HFF-Myc (cell line): ENCODE measurements around the gene UBXN4.

ENCODE experiments used
- DNase-seq: peaks from one replicate; pipeline ENCODE4 v3.0.0-alpha.2; 2011; ENCODE audit warnings: low read depth; ENCODE audit errors: extremely low read depth
- H3K4me3 ChIP-seq: replicated peaks from 2 replicates; pipeline ENCODE4 v1.5.1; 2011; ENCODE audit warnings: low read depth, mild to moderate bottlenecking, control low read depth, low read length
- TF ChIP-seq, protein P1 (sequence below): IDR thresholded peaks from 2 replicates; pipeline ENCODE4 v1.5.1; 2012; ENCODE audit warnings: mild to moderate bottlenecking, low read depth, low read length, control low read depth; ENCODE audit errors: missing control alignments

UBXN4 gene

DNA sequence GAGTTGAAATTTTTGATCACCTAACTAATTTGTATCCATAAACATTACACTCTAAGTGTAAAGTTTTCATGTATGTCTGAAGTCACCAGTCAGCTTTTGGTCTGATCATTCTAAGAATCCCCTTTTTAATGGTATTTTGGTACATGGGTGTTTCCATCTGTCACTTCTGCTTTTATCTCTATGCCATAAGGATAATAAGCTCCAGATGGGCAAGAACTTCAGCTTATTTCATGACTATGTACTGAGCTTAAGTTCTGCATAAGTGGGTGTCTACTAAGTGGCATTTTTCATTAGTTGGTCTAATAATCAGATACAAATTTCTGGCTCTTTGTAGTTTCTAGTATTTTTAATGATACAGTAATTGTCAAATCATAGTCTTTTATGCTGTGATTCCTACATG lies 20.4 kb downstream of the UBXN4 start:
- TF ChIP-seq, protein P1, sequence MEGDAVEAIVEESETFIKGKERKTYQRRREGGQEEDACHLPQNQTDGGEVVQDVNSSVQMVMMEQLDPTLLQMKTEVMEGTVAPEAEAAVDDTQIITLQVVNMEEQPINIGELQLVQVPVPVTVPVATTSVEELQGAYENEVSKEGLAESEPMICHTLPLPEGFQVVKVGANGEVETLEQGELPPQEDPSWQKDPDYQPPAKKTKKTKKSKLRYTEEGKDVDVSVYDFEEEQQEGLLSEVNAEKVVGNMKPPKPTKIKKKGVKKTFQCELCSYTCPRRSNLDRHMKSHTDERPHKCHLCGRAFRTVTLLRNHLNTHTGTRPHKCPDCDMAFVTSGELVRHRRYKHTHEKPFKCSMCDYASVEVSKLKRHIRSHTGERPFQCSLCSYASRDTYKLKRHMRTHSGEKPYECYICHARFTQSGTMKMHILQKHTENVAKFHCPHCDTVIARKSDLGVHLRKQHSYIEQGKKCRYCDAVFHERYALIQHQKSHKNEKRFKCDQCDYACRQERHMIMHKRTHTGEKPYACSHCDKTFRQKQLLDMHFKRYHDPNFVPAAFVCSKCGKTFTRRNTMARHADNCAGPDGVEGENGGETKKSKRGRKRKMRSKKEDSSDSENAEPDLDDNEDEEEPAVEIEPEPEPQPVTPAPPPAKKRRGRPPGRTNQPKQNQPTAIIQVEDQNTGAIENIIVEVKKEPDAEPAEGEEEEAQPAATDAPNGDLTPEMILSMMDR, result no peak
- no peak for DNase-seq
- no peak overlapping the region for H3K4me3 ChIP-seq

DNA sequence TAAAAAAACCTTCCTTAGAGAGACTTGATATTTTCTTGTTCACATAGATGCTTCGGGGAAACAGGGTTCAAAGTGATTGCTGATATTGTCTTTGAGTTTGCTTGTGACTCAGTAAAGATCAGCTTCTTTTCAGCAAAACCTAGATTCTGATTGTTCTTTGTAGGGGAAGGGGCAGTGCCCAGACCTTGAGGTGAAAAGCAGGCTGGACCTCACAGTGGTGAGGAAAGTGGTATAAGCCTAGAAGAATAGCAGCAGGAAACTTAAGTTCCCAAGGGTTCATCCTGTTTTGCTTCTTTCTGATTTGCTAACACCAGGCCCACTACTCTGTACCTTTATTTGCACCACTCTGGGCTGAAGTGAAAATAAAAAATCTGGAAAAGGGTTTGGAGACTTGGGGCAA lies 20.9 kb downstream of the UBXN4 start:
- TF ChIP-seq, protein P1, result no peak
- no peak for DNase-seq
- H3K4me3 ChIP-seq, result no peak overlapping the region

DNA sequence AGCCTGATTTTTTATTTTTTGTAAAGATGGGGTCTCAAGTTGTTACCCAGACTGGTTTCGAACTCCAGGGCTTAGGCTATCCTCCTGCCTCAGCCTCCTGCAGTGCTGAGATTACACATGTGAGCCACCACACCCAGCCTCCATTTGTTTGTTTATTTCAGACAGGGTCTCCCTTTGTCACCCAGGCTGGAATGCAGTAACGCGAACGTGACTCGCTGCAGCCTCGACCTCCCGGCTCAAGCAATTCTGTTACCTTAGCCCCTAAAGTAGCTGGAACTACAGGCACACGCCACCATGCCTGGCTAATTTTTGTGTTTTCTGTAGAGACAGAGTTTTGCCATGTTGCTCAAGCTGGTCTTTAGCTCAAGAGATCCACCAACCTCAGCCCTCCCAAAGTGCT lies 27.2 kb downstream of the UBXN4 start:
- H3K4me3 ChIP-seq, result no peak overlapping the region
- TF ChIP-seq, protein P1, result no peak
- no peak for DNase-seq

DNA sequence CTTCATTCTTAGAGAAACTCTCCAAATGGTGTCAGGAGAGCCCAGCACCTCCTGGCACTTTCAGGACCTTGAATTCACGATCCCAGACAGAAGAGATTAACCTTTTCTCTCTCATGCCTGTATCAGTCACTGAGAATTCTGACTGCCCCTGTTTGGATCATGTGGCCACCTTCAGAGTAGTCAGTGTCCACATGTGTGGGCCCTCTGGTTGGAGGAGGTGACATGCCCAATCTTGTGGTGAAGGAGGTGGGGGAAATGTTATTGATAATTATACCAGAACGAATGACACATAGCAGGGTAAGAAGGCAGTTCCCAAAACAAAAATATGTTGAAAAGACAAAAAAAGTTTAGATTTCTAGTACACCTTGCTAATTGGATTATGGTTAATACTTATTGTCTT lies 31.7 kb downstream of the UBXN4 start:
- TF ChIP-seq, protein P1, result no peak
- no peak for DNase-seq
- no peak overlapping the region for H3K4me3 ChIP-seq

DNA sequence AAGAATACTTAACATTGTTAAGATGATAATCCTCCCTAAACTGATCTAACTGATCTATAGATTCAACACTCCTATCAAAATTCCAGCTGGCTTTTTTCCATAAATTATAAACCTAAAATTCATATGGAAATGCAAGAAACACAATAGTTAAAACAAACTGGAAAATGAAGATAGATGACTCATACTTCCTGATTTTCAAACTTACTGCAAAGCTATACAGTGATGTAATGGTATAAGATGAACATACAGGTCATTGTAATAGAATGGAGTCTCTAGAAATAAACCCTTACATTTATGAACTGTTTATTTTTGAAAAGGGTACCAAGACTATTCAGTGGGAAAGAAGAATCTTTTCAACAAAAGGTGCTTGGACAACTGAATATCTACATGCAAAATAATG lies 32.3 kb downstream of the UBXN4 start:
- TF ChIP-seq, protein P1, result no peak
- H3K4me3 ChIP-seq, result no peak overlapping the region
- no peak for DNase-seq

DNA sequence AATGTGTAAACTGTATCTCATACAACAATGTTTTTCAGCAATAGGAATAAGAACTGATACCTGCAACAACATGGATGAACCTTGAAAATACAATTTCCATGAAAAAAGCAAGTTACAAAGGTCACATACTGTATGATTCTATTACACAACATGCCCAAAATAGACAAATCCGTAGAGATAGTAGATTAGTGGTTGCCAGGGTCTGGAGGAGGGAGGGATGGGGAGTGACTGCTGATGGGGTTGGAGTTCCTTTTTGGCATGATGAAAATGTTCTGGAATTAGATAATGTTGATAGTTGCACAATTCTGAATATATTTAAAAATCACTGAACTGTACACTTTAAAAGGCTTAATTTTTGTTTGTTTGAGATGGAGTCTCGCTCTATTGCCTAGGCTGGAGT lies 33.8 kb downstream of the UBXN4 start:
- TF ChIP-seq, protein P1, result no peak
- H3K4me3 ChIP-seq, result no peak overlapping the region
- DNase-seq, result no peak

DNA sequence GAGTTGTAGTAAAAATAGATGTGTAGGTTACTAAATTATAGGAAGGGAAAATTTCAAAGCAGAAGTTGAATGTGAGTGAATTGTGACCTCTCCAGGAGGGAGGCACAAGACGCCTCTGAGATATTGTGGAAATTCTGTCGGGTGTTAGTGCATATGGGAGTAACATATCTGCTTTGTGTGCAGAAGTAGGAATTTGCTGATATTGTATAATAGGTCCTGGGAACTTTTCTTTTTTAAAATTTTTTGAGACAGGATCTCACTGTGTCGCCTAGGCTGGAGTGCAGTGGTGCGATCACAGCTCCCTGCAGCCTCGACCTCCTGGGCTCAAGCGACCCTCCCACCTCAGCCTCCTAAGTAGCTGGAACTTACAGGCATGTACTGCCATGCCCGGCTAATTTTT lies 34.7 kb downstream of the UBXN4 start:
- no peak overlapping the region for H3K4me3 ChIP-seq
- TF ChIP-seq, protein P1, result no peak
- no peak for DNase-seq
